GM19035 (cell line): ENCODE results near the gene ZFP69B.
A peak's percentile ranks its signal among the peaks of the same experiment; 100 is the strongest.
"Not testable (repeated sequence)": the region's sequence is repeated elsewhere in the genome, so short reads cannot be mapped to it uniquely, and the experiment has no call there.

Experiments used
- ATAC-seq: cut with Tn5 transposase; IDR thresholded peaks from one replicate; pipeline ENCODE4 v1.9.1; 2021; ENCODE audit not compliant: unreplicated experiment

The ZFP69B gene

DNA sequence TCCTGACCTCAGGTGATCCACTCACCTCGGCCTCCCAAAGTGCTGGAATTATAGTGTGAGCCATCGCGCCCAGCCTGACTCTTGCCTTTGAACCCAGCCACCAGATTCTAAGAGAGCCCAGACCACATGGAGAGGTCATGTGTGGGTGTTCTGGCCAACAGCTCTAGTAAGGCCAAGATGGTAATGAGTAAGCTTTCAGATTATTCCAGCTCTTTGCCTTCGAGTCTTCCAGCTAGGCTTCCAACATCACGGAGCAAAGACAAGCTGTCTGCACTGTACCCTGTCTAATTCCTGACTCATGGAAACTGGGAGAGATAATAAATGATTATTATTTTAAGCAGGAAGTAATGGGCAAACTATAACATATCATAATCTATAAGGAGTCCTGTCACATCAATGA, 14.8 kb upstream of the ZFP69B start:
- ATAC-seq: no peak

- no peak for ATAC-seq
Observed at GRCh38 chr1:40435876-40436275, 14.4 kb upstream of the ZFP69B start.

- ATAC-seq: no peak
Observed at GRCh38 chr1:40438391-40439015, 11.8 kb upstream of the ZFP69B start.

GRCh38 chr1:40439247-40439646, 11.0 kb upstream of the ZFP69B start:
- ATAC-seq: no peak

- ATAC-seq: peak; percentile 49
Observed at GRCh38 chr1:40450495-40451237, 390 bp downstream of the ZFP69B start.

- no peak for ATAC-seq
Observed at GRCh38 chr1:40451238-40451585, 936 bp downstream of the ZFP69B start.

- no peak for ATAC-seq
Observed at GRCh38 chr1:40454873-40455272, 4.6 kb downstream of the ZFP69B start.

DNA sequence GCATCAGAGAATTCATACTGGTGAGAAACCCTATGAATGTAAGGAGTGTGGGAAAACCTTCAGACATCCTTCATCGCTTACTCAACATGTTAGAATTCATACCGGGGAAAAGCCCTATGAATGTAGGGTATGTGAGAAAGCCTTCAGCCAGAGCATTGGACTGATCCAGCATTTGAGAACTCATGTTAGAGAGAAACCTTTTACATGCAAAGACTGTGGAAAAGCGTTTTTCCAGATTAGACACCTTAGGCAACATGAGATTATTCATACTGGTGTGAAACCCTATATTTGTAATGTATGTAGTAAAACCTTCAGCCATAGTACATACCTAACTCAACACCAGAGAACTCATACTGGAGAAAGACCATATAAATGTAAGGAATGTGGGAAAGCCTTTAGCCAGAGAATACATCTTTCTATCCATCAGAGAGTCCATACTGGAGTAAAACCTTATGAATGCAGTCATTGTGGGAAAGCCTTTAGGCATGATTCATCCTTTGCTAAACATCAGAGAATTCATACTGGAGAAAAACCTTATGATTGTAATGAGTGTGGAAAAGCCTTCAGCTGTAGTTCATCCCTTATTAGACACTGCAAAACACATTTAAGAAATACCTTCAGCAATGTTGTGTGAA, 12.8 kb downstream of the ZFP69B start:
- ATAC-seq: no peak

DNA sequence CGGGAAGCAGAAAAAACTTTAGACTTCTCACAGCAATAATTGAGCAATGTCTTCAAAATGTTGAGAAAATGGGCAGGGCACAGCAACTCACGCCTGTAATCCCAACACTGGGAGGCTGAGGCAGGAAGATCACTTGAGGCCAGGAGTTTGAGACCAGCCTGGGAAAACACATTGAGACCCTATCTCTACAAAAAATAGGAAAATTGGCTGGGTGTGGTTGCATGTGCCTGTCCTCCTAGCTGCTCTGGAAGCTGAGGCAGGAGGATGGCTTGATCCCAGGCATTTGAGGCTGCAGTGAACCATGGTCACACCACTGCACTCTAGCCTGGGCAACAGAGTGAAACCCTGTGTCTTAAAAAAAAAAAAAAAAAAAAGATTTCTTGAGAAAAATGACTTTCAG, 19.1 kb downstream of the ZFP69B start:
- ATAC-seq: no peak

GRCh38 chr1:40475268-40475667, 25.0 kb downstream of the ZFP69B start:
- ATAC-seq: no peak

- ATAC-seq: peak; percentile 83
Observed at GRCh38 chr1:40476924-40477677, 26.8 kb downstream of the ZFP69B start, which contains the start of gene ZFP69. TSS of gene ZFP69 (plus strand) at chr1:40477290. CDS start at chr1:40479362, 2,072 bp downstream.

DNA sequence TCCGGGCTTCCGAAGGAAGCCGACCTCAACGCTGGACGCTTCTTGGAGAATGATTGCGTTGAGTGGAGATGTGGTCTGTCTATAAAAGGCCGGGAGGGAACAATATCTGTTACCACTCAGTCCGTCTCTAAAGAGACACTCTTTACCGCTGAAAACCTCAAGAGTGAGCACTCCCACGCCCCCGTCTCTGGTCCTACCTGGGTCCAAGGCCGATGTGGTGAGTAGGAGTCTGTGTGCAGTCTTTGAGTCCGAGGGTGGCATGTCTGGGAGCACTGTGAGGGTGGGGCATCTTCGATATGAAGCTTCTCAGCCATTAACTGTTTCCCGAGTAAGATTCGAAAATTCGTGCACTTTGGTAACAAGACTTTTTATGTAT, 27.4 kb downstream of the ZFP69B start:
- ATAC-seq: peak; percentile 36

- ATAC-seq: no peak
Observed at GRCh38 chr1:40478276-40478675, 28.0 kb downstream of the ZFP69B start.

GRCh38 chr1:40479156-40479555, 28.9 kb downstream of the ZFP69B start:
- ATAC-seq: no peak

DNA sequence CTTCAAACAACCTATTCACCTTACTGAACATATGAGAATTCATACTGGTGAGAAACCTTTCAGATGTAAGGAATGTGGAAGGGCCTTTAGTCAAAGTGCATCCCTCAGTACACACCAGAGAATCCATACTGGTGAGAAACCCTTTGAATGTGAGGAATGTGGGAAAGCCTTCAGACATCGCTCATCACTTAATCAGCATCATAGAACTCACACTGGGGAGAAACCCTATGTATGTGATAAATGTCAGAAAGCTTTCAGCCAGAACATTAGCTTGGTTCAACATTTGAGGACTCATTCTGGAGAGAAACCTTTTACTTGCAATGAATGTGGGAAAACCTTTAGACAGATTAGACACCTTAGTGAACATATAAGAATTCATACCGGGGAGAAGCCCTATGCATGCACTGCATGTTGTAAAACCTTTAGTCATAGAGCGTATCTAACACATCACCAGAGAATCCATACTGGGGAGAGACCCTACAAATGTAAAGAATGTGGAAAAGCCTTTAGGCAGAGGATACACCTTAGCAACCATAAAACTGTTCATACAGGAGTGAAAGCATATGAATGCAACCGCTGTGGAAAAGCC, 45.1 kb downstream of the ZFP69B start:
- ATAC-seq: no peak

DNA sequence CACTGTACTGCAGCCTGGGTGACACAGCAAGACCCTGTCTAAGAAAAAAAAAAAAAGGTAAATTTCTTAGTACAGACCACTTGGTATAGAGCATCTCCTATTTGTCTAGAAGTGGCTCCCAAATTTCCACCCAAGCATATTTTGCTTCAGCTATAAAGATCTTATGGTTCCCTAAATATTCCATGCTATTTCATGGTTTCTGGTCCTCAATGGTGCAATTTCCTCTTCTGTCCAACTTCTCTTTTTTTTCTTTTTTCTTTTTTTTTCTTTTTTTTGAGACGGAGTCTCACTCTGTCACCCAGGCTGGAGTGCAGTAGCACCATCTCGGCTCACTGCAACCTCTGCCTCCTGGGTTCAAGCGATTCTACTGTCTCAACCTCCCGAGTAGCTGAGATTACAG, 52.4 kb downstream of the ZFP69B start:
- not testable (repeated sequence) for ATAC-seq

DNA sequence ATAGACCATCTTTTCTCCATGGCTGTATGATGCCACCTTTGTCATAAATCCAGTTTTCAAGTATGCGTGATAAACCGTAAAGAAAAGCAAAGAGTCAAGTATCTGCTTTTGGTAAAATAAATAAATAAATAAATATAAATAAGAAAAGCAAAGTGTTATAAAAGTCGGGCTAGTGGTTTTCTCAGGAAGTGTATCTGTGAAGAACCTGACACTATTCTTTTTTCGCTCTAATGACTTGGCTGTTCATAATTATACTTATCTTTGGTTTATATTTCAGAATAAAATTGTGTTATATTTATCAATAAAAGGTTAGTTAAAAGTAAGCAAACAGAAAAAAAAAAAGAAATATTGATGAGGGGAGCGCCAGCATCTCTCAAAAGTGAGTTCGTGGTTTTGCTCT, 57.7 kb downstream of the ZFP69B start:
- ATAC-seq: no peak

DNA sequence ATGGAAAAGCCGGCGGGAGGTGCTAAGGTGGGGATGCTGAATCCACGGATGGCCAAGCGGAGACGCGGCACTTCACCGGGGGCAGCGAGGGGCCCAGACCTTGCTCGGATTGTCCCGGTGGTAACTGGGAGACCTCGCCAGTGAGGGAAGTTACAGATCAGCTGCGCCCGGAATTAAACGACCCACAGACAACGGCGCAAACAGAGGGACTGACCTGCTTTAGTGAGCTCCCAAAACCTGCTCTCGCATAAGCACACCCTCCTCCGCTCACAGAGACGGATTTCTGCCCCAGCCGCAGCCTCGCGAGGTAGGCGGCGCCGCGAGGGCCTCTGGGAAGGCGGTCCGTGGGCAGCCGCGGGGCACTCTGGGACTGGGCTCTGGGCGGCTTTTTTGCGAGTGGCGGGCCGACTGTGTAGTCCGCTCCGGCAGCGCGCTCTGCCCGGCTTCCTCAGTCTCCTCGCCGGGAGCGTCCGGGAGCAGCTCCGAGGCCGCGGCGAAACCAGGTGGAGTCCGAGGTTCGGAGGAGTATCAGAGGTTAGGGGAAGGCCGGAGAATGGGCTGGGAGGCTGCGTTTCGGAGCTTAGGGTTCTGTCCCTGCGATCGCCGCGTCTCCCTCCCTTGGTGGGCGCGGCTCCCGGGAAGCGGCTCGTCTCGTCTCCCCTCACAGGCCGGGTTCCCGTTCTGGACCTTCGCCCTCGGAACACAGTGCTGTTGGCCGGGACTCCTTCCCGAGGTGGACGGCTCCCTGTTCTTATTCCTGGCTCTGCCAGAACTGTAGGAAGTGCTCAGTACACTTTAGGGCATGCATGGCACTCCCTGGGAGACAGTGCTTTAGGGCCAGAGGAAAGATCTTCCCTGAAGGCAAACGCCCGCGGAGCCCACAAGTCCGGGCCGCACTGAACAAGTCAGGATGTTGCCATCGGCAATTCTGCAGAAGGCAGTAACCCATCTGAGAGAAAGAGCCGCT, 58.4 kb downstream of the ZFP69B start, which contains the start of gene EXO5:
EXO5 (plus strand) TSS at position 393 of the 967 bp plus-strand sequence. CDS start 5,778 bp downstream, outside the sequence.
- peak; percentile 91 for ATAC-seq
